MCF 10A (cell line): ENCODE data around the gene NUP214. TPM values are rescaled to one million over a fixed set of nuclear protein-coding genes. Genes with fewer than 3 reads are reported as not detected.
"Not testable (repeated sequence)": the region's sequence is repeated elsewhere in the genome, so short reads cannot be mapped to it uniquely, and the experiment has no call there.

ENCODE experiments used
- BruUV-seq: library from RNA; stranded (reverse); fragments of 400-500 nt; replicated peaks from 2 replicates; lab custom pipeline; 2021; lab: Mats Ljungman, UMichigan
- CTCF ChIA-PET: fragments of 300-600 bp; sonication (Branson Sonifier 250); formaldehyde crosslinking; extraction: SDS; loops from one replicate; lab custom pipeline; 2021; ENCODE audit warnings: antibody characterized with exemption, inconsistent platforms; lab: Yijun Ruan, JAX
- POLR2A ChIA-PET: fragments of 300-600, 350-650 bp; sonication (Branson Sonifier 250); formaldehyde crosslinking; extraction: SDS; loops from one replicate; lab custom pipeline; 2020; ENCODE audit warnings: antibody characterized with exemption, inconsistent platforms; lab: Yijun Ruan, JAX
- DNase-seq: peaks from one replicate; pipeline ENCODE4 v3.0.0-alpha.2; 2018; ENCODE audit not compliant: unreplicated experiment
- H3K27ac Mint-ChIP-seq: one replicate; pipeline ENCODE4 v1.8.0; 2022; ENCODE audit warnings: mild to moderate bottlenecking, low read depth, mixed read lengths; ENCODE audit not compliant: unreplicated experiment
- H3K27me3 Mint-ChIP-seq: one replicate; pipeline ENCODE4 v1.8.0; 2022; ENCODE audit warnings: mixed read lengths; ENCODE audit not compliant: insufficient read depth, unreplicated experiment
- H3K36me3 Mint-ChIP-seq: one replicate; pipeline ENCODE4 v1.8.0; 2022; ENCODE audit warnings: mild to moderate bottlenecking, moderate library complexity, mixed read lengths; ENCODE audit not compliant: insufficient read depth, unreplicated experiment
- H3K4me1 Mint-ChIP-seq: one replicate; pipeline ENCODE4 v1.8.0; 2022; ENCODE audit warnings: mixed read lengths; ENCODE audit not compliant: insufficient read depth, unreplicated experiment
- H3K4me3 Mint-ChIP-seq: one replicate; pipeline ENCODE4 v1.8.0; 2022; ENCODE audit warnings: mild to moderate bottlenecking, moderate library complexity, mixed read lengths; ENCODE audit not compliant: unreplicated experiment
- H3K9me3 Mint-ChIP-seq: one replicate; pipeline ENCODE4 v1.8.0; 2022; ENCODE audit warnings: mixed read lengths; ENCODE audit not compliant: unreplicated experiment
- CTCF ChIP-seq: fragments of 200-600 bp; IDR thresholded peaks from one replicate; pipeline ENCODE4 v1.8.0; 2022; ENCODE audit warnings: antibody characterized with exemption, mild to moderate bottlenecking; ENCODE audit not compliant: unreplicated experiment
- intact Hi-C: fragments of 100-400 bp; cut with micrococcal nuclease; formaldehyde crosslinking; loops from 2 replicates; pipeline ENCODE4 v1.14.1; 2022
- total RNA-seq: library from RNA; stranded (reverse); gene quantifications from 2 replicates; pipeline ENCODE4 v1.2.3, GENCODE V29; 2022

NUP214 gene
- total RNA-seq, 1 experiment from 2014 or later: 41.8 TPM

DNA sequence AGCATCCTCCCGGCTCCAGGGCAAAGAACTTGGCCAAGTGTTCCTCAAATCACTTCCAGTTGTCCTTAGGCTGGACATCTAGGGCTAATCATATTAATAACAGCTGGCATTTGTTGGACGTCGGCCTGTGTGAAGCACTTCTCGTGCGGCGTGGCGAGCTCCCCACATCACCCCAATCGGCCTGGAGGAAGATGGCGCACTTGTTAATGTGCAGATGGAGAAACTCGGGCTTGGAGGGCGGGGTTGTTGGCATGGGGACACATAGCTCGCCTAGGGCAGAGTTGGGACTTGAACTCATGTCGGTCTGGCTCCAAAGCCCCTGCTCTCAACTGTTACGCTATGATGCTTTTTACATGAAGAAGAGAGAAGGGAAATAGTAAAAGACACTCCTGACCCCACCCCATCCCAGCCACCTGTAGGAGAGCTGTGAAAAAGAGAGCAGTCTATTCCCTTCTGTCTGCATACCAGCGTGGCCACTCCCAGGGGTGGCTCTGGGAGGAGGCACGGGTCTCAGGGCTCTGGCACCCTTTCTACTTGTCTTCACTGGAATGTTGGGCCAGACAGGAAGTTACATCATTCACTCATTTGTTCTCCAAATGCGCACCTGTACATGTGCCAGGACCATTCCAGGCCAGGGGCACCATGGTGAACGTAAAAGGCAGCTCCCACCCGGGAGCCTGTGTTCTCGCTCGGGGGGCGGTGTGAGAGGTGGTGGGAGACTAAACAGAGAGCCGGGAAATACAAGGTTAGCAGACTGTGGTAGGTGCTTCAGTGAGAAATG is 12.8 kb upstream of the NUP214 start:
- no TSS peak for BruUV-seq

DNA sequence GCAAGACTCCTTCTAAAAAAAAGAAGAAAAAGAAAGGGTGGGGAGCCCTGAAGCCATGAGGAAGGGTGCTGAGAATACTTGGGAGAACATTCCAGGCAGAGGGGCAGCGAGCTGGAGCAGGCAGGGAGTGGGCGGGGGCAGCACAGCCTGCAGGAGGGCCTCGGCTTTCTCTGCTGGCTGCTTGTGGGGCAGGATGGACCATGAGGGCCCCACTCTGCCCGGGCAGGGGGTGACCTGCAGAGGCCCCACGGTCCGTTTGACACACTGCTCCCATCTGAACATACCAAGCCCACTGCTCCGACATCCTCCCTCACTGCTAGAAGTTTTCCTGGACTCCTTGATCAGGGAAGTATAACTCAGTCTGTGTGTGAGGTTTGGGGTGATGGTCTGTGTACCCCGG is 11.7 kb upstream of the NUP214 start:
- TF ChIP-seq CTCF: no peak
- ChIA-PET POLR2A (interaction anchor here (0.6 to 1.7 kb wide), 3 partner anchors 12 to 1215 kb away, joined by 3 to 8 read pairs (median 4); partner anchors contain the start of gene NUP214), CTCF (interaction anchor here (0.7 kb wide), 1 partner anchor 56 kb away, joined by 3 read pairs; no protein-coding TSS in a partner anchor)
- no TSS peak for BruUV-seq
- Mint-ChIP-seq H3K4me3 (no peak overlapping the region), H3K4me1 (peaks cover 6% of the 10 kb centered on the region), H3K27ac (no peak overlapping the region), H3K36me3 (no peaks in the 10 kb centered on the region), H3K9me3 (no peaks in the 10 kb centered on the region), H3K27me3 (no peaks in the 10 kb centered on the region)
- DNase-seq: no peak
- intact Hi-C loops: loop anchor here (5.0 kb wide), 1 partner anchor 56 kb away; no protein-coding TSS in a partner anchor

More for the DNA sequence above, 12.8 kb upstream of the NUP214 start:
- peak; percentile 68 for DNase-seq
- POLR2A ChIA-PET: interaction anchor here (0.6 to 1.7 kb wide), 3 partner anchors 12 to 266 kb away, joined by 3 to 8 read pairs (median 4); partner anchors contain the start of gene NUP214
- Mint-ChIP-seq H3K4me3 (no peak overlapping the region), H3K4me1 (peaks cover 6% of the 10 kb centered on the region), H3K27ac (peak overlapping the region; percentile 25), H3K9me3 (no peaks in the 10 kb centered on the region), H3K36me3 (no peaks in the 10 kb centered on the region), H3K27me3 (no peaks in the 10 kb centered on the region)
- intact Hi-C loops: loop anchor here (5.0 kb wide), 1 partner anchor 55 kb away; no protein-coding TSS in a partner anchor
- TF ChIP-seq CTCF: no peak
- CTCF ChIA-PET: interaction anchor here (0.6 to 1.3 kb wide), 3 partner anchors 13 to 55 kb away, joined by 3 to 4 read pairs (median 3); partner anchors contain the start of gene NUP214

DNA sequence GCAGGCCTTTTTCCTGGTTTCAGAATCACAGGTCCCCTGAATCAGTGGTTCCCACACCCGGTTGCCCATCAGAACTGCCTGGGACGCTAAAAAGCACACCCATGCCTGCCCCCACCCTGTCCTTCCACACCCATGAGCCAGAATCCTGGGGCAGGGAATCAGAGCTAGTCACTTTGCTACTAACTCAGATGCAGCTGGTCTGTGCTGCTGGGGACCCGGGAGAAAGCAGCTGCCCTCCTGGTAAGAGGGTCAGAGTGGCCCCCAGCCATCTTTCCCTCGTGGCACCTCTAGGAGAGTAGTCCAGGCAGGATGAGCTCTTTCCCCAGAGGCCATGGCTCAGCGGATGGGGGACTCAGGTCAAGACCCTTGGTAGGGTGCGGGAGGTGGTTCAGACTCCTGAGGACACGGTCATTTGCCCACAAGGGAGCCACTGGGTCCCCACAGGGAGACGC is 11.3 kb upstream of the NUP214 start:
- intact Hi-C loops: loop anchor here (5.0 kb wide), 1 partner anchor 57 kb away; no protein-coding TSS in a partner anchor
- no TSS peak for BruUV-seq
- ChIA-PET POLR2A (no interaction called here), CTCF (no interaction called here)
- no peak for DNase-seq
- Mint-ChIP-seq H3K9me3 (no peaks in the 10 kb centered on the region), H3K27ac (no peak overlapping the region), H3K36me3 (no peaks in the 10 kb centered on the region), H3K4me1 (peaks cover 6% of the 10 kb centered on the region), H3K27me3 (no peaks in the 10 kb centered on the region), H3K4me3 (no peak overlapping the region)
- TF ChIP-seq CTCF: no peak

GRCh38 chr9:131115360-131115742 is 10.0 kb upstream of the NUP214 start:
- H3K4me3 Mint-ChIP-seq, H3K4me1 Mint-ChIP-seq, intact Hi-C loops, H3K9me3 Mint-ChIP-seq, BruUV-seq, H3K27ac Mint-ChIP-seq, H3K27me3 Mint-ChIP-seq, DNase-seq, H3K36me3 Mint-ChIP-seq: not testable (repeated sequence)
- ChIA-PET POLR2A (interaction anchor here (1.6 kb wide), 1 partner anchor 11 kb away, joined by 7 read pairs; the partner anchor contains the start of gene NUP214), CTCF (interaction anchor here (0.9 kb wide), 1 partner anchor 221 kb away, joined by 5 read pairs; no protein-coding TSS in a partner anchor)
